SK-N-SH (cell line): ENCODE results near the gene HSPB1. TPM values are rescaled to one million over a fixed set of nuclear protein-coding genes. Genes with fewer than 3 reads are reported as not detected.

ENCODE experiments used
- CTCF ChIA-PET: fragments of 300-600, 350-600 bp; formaldehyde crosslinking; extraction: SDS; loops from one replicate; lab custom pipeline; 2021; lab: Yijun Ruan, JAX
- POLR2A ChIA-PET: fragments of 350-600 bp; sonication (Branson Sonifier 250); formaldehyde crosslinking; extraction: SDS; loops from one replicate; lab custom pipeline; 2020; ENCODE audit warnings: antibody characterized with exemption, inconsistent platforms; lab: Yijun Ruan, JAX
- DNase-seq: peaks from one replicate; pipeline ENCODE4 v3.0.0; 2012
- H2AFZ ChIP-seq: fragments of 200-600 bp; sonication (generic); 2 replicates; pipeline ENCODE4 v1.8.1; 2016; ENCODE audit warnings: antibody characterized with exemption, mild to moderate bottlenecking, low read depth
- H3F3A ChIP-seq: fragments of 200-600 bp; sonication (generic); replicated peaks from 2 replicates; pipeline ENCODE3; 2016; ENCODE audit warnings: antibody characterized with exemption, mild to moderate bottlenecking; ENCODE audit not compliant: insufficient read depth
- H3K27ac ChIP-seq, 2 experiments: fragments of 200-500 bp in 1 of 2; fragments of 200-600 bp in 1 of 2; sonication (Bioruptor generic) in 1 of 2; sonication (generic), shearing (Covaris generic) in 1 of 2; 2 replicates each; pipeline versions ENCODE4 v1.5.1 to v1.6.1; 2014 to 2016; ENCODE audit warnings: low read depth in 2 of 2, inconsistent platforms in 1 of 2, low read length in 1 of 2, mild to moderate bottlenecking in 1 of 2, mixed read lengths in 1 of 2
- H3K27me3 ChIP-seq: fragments of 200-600 bp; sonication (generic), shearing (Covaris generic); 2 replicates; pipeline ENCODE4 v1.6.1; 2016; ENCODE audit warnings: mixed run types; ENCODE audit not compliant: insufficient read depth
- H3K36me3 ChIP-seq, 2 experiments: fragments of 200-500 bp in 1 of 2; fragments of 200-600 bp in 1 of 2; sonication (Bioruptor generic) in 1 of 2; sonication (generic) in 1 of 2; replicated peaks in 1 of 2; 2 replicates each; pipeline versions ENCODE3 to v1.5.1; 2014 to 2016; ENCODE audit warnings: low read length in 1 of 2, mild to moderate bottlenecking in 1 of 2; ENCODE audit not compliant: insufficient read depth in 2 of 2, control insufficient read depth in 1 of 2
- H3K4me1 ChIP-seq, 2 experiments: fragments of 200-500 bp in 1 of 2; fragments of 200-600 bp in 1 of 2; sonication (Bioruptor generic) in 1 of 2; sonication (generic), shearing (Covaris generic) in 1 of 2; 2 replicates each; pipeline versions ENCODE4 v1.5.1 to v1.6.1; 2014 to 2016; ENCODE audit warnings: low read depth in 1 of 2, low read length in 1 of 2, mixed run types in 1 of 2; ENCODE audit not compliant: insufficient read depth in 2 of 2, control insufficient read depth in 1 of 2
- H3K4me2 ChIP-seq: fragments of 200-600 bp; sonication (generic), shearing (Covaris generic); 2 replicates; pipeline ENCODE4 v1.6.1; 2017; ENCODE audit warnings: mixed run types
- H3K4me3 ChIP-seq, 2 experiments: fragments of 200-500 bp in 1 of 2; fragments of 200-600 bp in 1 of 2; sonication (Bioruptor generic) in 1 of 2; sonication (generic), shearing (Covaris generic) in 1 of 2; 2 replicates each; pipeline versions ENCODE4 v1.5.1 to v1.8.1; 2014 to 2016; ENCODE audit warnings: low read depth in 2 of 2, inconsistent platforms in 1 of 2, low read length in 1 of 2, mild to moderate bottlenecking in 1 of 2, mixed read lengths in 1 of 2, moderate library complexity in 1 of 2
- H3K79me2 ChIP-seq: fragments of 200-600 bp; sonication (generic); 2 replicates; pipeline ENCODE4 v1.8.1; 2017; ENCODE audit warnings: mild to moderate bottlenecking; ENCODE audit not compliant: insufficient read depth
- H3K9ac ChIP-seq: fragments of 200-600 bp; sonication (generic); 2 replicates; pipeline ENCODE4 v1.6.1; 2017; ENCODE audit warnings: mixed run types
- H3K9me2 ChIP-seq: fragments of 200-600 bp; sonication (generic); 2 replicates; pipeline ENCODE4 v1.6.1; 2017; ENCODE audit warnings: mixed run types
- H3K9me3 ChIP-seq: fragments of 200-600 bp; sonication (generic); 2 replicates; pipeline ENCODE4 v1.6.1; 2017; ENCODE audit warnings: mixed run types, mild to moderate bottlenecking, moderate library complexity
- H4K20me1 ChIP-seq: fragments of 200-600 bp; sonication (generic); 2 replicates; pipeline ENCODE4 v1.6.1; 2017; ENCODE audit warnings: mild to moderate bottlenecking, mixed run types; ENCODE audit not compliant: insufficient read depth
- EZH2phosphoT487 ChIP-seq: fragments of 200-600 bp; sonication (generic); IDR thresholded peaks from 2 replicates; pipeline ENCODE4 v1.6.1; 2017; ENCODE audit warnings: low read depth, mixed run types, mild to moderate bottlenecking, antibody characterized with exemption, moderate library complexity, borderline replicate concordance
- FOSL2 ChIP-seq: IDR thresholded peaks from 2 replicates; pipeline ENCODE4 v1.4.0; 2012; ENCODE audit warnings: low read depth, mild to moderate bottlenecking, moderate library complexity, borderline replicate concordance
- IRF3 ChIP-seq: fragments of 150-350 bp; IDR thresholded peaks from 2 replicates; pipeline ENCODE4 v1.6.1; 2016; ENCODE audit warnings: mild to moderate bottlenecking, low read depth, low read length
- JUND ChIP-seq: IDR thresholded peaks from 2 replicates; pipeline ENCODE4 v1.4.0; 2012
- MAX ChIP-seq: IDR thresholded peaks from 2 replicates; pipeline ENCODE4 v1.4.0; 2012; ENCODE audit warnings: low read depth
- PBX3 ChIP-seq: IDR thresholded peaks from 2 replicates; pipeline ENCODE4; 2012
- REST ChIP-seq: IDR thresholded peaks from 2 replicates; pipeline ENCODE4 v1.6.1; 2012; ENCODE audit warnings: mild to moderate bottlenecking, low read depth, low read length, moderate library complexity
- SMC3 ChIP-seq: IDR thresholded peaks from 2 replicates; pipeline ENCODE4 v1.6.1; 2012; ENCODE audit warnings: low read depth, low read length, improper control_type of control experiment
- TEAD4 ChIP-seq: IDR thresholded peaks from 2 replicates; pipeline ENCODE4 v1.4.0; 2012; ENCODE audit warnings: mild to moderate bottlenecking, borderline replicate concordance; ENCODE audit not compliant: insufficient read depth
- WGBS: methylation state at CpG from one replicate; pipeline ENCODE4 v1.1.6; 2017; ENCODE audit warnings: low lambda C conversion rate; 5-methylcytosine and 5-hydroxymethylcytosine counted together
- polyA plus RNA-seq, 3 experiments: library from polyadenylated mRNA; depleted of rRNA; stranded (reverse); fragments of >200 nt; gene quantifications; 2 replicates each; pipeline ENCODE4 v1.2.3, GENCODE V29; 2012

The HSPB1 gene
- polyA plus RNA-seq, 1 of the 3 experiments (the other 2 are of a cell fraction), result 824 TPM

- Histone ChIP-seq H3K36me3 (no peaks in the 10 kb centered on the region), H3F3A (peaks cover 12% of the 10 kb centered on the region), H3K4me1 (peaks cover 3 to 8% of the 10 kb centered on the region in 2 experiments; a peak in 2 of 4 replicates), H3K4me2 (no peak overlapping the region), H3K9me3 (no peaks in the 10 kb centered on the region), H3K9ac (no peak overlapping the region), H3K79me2 (no peaks in the 10 kb centered on the region), H3K27me3 (no peaks in the 10 kb centered on the region), H3K4me3 (no peak overlapping the region), H2AFZ (no peak overlapping the region), H4K20me1 (no peaks in the 10 kb centered on the region), H3K27ac (no peak overlapping the region), H3K9me2 (no peaks in the 10 kb centered on the region)
- WGBS, result 92% methylated on average over 16 of the region's 17 CpGs
- no peak for DNase-seq
- TF ChIP-seq EZH2phosphoT487 (no peak), IRF3 (no peak), MAX (no peak), PBX3 (no peak), TEAD4 (no peak), JUND (no peak), SMC3 (no peak), REST (no peak), FOSL2 (no peak)
- POLR2A ChIA-PET, result interaction anchor here (0.7 kb wide), 1 partner anchor 93 kb away, joined by 6 read pairs; no protein-coding TSS in a partner anchor
- CTCF ChIA-PET, result interaction anchor here (1.0 to 31.3 kb wide), 5 partner anchors 8 to 106 kb away, joined by 3 to 774 read pairs (median 22); no protein-coding TSS in a partner anchor
Observed at GRCh38 chr7:76283254-76284159, 19.0 kb upstream of the HSPB1 start.
